LNCaP clone FGC (cell line): Measurements from ENCODE around the gene ZNF554.
A peak's percentile ranks its signal among the peaks of the same experiment; 100 is the strongest.

ENCODE experiments used
- DNase-seq: peaks from one replicate; pipeline ENCODE4 v3.0.0-alpha.2; 2011; ENCODE audit warnings: low read depth
- H3K4me3 ChIP-seq: 2 replicates; pipeline ENCODE4 v1.5.1; 2011; ENCODE audit warnings: mild to moderate bottlenecking, low read depth, low read length, control low read depth
- TF ChIP-seq, protein P1 (sequence below): IDR thresholded peaks from 2 replicates; pipeline ENCODE4 v1.5.1; 2012; ENCODE audit warnings: mild to moderate bottlenecking; ENCODE audit not compliant: control insufficient read depth, insufficient read depth; ENCODE audit errors: extremely low read depth

ZNF554 gene

DNA sequence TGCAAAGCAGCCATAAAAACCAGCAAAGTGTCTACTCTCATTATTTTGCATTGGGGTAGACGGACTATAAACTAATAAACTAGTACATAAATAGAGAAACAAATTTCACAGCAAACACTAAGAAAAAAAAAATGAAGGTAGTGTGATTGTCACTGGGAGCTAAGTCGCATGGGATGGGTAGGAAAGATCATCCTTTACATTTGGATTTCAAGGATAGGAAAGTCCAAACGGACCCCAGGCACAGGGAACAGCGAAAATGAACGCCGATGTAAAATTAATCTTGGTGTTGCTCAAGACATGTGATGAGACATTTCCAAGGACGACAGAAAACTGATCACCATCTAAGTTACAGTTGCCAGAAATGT, 35.9 kb upstream of the ZNF554 start:
- no peak for DNase-seq
- TF ChIP-seq, protein P1, sequence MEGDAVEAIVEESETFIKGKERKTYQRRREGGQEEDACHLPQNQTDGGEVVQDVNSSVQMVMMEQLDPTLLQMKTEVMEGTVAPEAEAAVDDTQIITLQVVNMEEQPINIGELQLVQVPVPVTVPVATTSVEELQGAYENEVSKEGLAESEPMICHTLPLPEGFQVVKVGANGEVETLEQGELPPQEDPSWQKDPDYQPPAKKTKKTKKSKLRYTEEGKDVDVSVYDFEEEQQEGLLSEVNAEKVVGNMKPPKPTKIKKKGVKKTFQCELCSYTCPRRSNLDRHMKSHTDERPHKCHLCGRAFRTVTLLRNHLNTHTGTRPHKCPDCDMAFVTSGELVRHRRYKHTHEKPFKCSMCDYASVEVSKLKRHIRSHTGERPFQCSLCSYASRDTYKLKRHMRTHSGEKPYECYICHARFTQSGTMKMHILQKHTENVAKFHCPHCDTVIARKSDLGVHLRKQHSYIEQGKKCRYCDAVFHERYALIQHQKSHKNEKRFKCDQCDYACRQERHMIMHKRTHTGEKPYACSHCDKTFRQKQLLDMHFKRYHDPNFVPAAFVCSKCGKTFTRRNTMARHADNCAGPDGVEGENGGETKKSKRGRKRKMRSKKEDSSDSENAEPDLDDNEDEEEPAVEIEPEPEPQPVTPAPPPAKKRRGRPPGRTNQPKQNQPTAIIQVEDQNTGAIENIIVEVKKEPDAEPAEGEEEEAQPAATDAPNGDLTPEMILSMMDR, result no peak
- peak overlapping the region; percentile 88 for H3K4me3 ChIP-seq

DNA sequence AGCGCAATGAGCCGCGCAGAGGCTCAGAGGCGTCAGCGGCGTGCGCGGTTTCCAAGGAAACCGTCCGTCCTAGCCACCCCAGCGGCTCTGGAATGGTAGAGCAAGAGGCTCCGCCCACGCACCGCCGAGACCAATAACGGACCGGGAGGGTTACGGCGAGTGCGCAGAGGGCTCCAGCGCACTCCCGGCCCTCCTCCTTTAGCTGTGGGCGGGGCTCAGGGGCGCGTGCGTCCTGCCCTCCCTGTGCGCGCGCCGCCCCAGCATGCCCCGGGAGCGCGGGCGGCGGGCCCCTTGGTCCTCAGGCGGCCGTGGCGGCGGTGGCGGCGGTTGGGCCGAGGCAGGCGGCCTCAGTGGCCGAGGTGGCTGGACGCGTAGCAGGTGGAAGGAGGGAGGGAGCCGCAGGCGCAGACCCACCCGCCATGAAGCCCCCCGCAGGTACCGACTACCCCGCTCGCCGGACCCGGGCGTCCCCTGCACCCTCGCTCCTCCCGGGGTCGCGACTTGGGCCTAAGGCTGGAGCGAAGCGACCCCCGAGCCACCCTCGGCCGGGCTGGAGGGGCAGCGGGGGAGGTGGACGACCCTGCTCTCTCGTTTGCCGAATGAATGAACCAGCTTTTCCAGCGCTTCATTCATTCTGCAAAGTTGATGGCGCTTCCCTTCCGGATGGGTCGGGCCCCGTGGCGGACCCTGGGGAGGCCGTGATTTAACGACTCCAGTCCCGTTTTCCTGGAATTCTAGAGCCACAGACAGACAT, 34.2 kb upstream of the ZNF554 start, which contains the start of gene THOP1:
Gene THOP1 (plus strand): TSS at position 260 of the 754 bp plus-strand sequence. CDS start 160 bp downstream, at position 420.
- peak within 1 kb of the TSS; percentile 94 for H3K4me3 ChIP-seq
- TF ChIP-seq, protein P1, result no peak
- peak; percentile 94 for DNase-seq

DNA sequence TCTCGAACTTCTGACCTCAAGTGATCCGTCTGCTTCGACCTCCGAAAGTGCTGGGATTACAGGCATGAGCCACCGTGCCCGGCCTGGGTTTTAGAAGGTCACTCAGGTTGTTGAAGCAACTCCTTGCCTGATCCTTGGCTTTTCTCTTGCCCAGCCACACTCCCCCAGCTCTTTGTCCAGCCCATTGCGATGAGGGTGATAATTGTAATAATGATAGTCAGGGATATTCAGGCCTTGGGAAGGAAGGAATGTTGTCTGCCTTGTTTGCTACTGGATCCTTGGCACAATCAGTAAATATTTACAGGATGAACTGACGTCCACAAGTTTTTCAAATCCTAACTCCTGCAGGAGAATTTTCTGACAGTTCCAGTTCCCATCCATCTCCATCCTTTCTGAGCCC, 32.6 kb upstream of the ZNF554 start:
- TF ChIP-seq, protein P1, result no peak
- DNase-seq, result no peak
- H3K4me3 ChIP-seq, result no peak overlapping the region

DNA sequence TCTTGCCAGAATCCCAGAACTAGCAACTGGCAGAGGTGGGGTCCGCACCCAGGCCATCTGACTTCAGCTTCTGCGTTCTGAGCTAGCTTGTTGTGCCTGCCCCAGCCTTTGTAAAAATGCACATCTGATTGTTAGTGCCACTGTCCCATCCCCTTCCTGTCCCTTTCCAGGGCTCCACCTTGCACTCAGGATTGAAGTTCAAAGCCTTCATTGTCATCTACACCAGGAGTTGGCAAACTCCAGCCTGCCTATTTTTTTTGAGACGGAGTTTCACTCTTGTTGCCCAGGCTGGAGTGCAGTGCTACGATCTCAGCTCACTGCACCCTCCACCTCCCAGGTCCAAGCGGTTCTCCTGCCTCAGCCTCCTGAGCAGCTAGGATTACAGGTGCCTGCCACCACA, 31.4 kb upstream of the ZNF554 start:
- TF ChIP-seq, protein P1, result no peak
- H3K4me3 ChIP-seq, result no peak overlapping the region
- no peak for DNase-seq

DNA sequence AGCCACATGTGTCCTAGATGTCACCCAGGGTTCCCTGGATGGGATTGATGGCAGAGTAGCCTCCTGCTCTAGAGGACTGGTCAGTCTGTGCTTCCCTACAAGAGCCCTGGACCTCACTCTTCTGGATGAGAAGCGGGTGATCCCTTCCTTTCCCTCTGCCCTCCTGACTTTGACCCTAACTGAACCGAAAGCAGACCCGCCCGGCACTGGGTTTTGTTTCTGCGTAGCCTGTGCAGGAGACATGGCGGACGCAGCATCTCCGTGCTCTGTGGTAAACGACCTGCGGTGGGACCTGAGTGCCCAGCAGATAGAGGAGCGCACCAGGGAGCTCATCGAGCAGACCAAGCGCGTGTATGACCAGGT, 29.5 kb upstream of the ZNF554 start:
- H3K4me3 ChIP-seq, result no peak overlapping the region
- no peak for DNase-seq
- TF ChIP-seq, protein P1, result no peak

DNA sequence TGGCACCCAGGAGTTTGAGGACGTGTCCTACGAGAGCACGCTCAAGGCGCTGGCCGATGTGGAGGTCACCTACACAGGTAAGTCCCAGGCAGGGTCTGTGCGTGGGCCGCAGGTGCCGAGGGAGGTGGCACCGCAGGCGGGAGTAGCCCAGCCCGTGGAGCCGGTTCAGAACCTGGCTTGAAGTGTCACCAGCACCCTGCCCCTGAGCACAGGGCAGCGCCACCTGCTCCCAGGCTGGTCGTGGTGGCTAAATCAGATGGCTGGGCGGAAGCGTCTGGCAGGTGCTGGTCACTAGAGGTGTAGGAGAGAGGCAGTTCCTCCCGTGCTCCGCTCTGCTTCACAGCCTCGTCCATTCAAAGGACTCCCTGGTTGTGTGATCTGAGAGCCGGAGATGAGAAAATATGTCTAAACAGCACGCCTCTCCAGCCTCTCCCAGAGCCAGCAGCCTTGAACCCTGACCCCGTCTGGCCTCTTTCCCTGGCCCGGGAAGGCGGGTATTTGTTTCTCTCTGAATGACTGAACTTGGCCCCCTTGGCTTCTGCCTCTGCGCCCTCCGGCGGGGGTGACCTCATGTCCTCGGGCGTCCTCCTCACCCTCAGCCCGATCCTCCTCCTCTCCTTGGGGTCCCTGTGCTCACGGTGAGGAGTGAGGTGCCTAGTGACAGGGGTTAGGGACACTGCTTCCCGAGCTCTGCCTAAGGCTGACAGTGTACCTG, 29.0 kb upstream of the ZNF554 start:
- no peak for DNase-seq
- H3K4me3 ChIP-seq, result no peak overlapping the region
- TF ChIP-seq, protein P1, result no peak
